ENCODE data around the gene RAD21L1.
"Not testable (repeated sequence)": the region's sequence is repeated elsewhere in the genome, so short reads cannot be mapped to it uniquely, and the experiment has no call there.

RAD21L1 gene

GRCh38 chr20:1232286-1233111, 6.7 kb downstream of the RAD21L1 start:
- DNase-seq: no peak

DNA sequence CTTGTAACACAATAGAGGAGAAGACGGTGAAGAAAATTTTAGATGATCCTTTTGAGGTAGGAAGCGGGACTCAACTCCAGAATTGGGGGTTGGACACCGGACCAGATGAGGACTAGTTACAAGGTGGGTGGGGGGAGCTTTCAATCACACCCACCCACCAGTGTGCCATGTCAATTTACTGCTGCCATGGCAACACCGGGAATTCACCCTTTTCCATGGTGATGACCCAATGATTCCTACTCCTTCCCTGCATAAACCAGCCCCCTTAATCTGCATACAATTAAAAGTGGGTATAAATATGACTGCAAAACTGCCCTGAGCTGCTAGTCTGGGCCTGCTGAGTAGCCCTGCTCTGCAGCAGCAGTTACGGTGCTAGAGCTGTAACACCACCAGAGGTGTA, 14.7 kb downstream of the RAD21L1 start:
- DNase-seq: no peak

GRCh38 chr20:1241456-1241855, 15.6 kb downstream of the RAD21L1 start:
- no peak for DNase-seq

DNA sequence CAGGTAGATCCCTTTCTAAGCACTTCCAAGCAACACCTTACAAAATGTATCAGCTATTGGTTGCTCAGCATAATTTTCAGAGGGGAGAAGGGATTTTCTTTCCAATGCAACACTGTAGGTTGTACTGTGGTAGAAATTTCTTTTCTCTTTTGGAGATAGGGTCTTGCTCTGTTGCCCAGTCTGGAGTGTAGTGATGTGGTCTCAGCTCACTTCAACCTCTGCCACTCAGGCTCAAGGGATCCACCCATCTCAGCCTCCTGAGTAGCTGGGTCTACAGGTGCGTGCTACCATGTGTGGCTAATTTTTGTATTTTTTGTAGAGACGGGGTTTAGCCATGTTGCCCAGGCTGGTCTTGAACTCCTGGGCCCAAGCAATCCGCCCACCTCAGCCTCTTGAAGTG, 16.3 kb downstream of the RAD21L1 start:
- no peak for DNase-seq

DNA sequence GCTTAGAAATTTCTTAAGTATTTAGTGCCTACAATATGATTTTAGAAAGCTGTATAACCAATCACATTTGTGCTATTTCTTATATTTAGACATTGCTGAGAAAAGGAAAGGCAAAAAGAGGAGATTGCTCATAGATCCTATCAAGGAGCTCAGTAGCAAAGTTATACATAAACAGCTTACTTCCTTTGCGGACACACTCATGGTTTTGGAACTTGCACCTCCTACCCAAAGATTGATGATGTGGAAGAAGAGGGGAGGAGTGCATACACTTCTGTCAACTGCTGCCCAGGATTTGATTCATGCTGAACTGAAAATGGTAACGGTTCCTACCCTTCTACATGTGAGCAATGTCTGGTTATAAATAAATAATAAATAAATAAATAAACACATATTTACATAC, 16.7 kb downstream of the RAD21L1 start:
- DNase-seq: no peak

DNA sequence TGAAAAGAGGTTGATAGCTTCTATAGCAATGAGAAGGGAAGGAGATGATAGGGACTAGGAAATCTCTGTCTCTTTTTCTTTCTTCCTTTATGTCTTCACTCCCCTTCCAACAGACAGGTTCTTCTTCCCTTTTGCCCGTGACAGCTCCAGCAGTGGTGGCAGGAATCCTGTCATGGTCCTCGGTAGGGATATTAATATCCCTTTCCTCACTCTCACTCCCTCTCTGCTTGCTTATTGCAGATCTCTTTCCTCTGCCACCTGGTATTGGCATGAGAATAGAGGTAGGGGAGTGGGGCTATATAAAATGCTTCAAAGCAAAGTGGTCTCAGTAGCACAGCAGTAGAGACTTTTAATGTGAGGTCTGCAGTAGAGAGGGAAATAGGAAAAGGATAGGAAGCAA, 19.7 kb downstream of the RAD21L1 start:
- DNase-seq: no peak

DNA sequence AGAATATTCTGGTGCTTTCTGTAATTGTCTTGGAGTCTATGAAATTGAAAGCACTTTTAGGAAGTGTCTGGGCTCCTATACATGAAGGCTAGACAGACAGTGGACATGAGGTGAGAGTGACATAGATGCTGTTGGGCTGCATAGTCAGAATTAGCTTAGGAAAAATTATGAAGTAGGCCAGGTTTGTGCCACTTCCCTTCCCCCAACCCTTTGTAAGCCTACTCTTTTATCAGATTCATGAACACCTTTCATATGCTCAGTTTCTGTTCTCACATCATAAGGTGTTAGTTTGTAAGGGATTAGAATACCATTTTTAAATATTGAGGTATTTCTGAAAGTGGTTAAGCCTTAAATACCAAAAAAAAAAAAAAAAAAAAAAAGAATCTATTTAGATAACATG, 21.8 kb downstream of the RAD21L1 start:
- no peak for DNase-seq

- DNase-seq: not testable (repeated sequence)
Measured at GRCh38 chr20:1250282-1250681, 24.4 kb downstream of the RAD21L1 start.

- DNase-seq: no peak
Measured at GRCh38 chr20:1252416-1252815, 26.6 kb downstream of the RAD21L1 start.

- DNase-seq: peak; percentile 22
Measured at GRCh38 chr20:1254254-1254653, 28.4 kb downstream of the RAD21L1 start.

DNA sequence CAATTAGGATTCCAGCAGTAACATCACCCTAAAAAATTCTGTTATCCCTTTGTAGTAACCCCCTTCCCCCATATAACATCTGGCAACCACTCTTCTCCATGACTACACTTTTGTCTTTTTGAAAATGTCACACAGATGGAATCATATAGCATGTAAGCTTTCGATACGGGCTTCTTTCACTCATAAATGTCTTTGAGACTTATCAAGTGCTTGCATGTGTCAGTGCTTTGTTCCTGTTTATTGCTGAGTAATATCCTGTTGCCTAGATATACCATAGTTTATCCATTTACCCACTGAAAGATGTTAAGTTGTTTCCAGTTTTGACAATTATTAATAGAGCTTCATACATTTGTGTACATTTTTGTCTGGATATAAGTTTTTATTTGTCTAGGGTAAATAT, 29.8 kb downstream of the RAD21L1 start:
- peak; percentile 57 for DNase-seq

DNA sequence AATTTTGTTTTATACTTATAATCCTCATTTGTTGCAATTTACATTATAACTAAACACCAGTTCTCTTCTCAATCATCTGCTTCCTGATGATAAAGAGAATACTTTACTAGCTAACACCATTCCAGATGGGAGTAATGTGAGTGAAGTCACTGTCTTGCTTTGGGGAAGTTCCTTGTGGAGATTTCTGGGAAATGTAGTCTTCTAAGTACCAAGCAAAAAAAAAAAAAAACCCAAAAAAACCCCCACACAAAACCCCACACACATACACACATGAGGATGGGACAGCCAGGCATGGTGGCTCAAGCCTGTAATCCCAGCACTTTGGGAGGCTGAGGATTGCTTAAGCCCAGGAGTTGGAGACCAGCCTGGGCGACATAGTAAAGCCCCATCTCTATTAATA, 38.0 kb downstream of the RAD21L1 start:
- peak; percentile 10 for DNase-seq

DNA sequence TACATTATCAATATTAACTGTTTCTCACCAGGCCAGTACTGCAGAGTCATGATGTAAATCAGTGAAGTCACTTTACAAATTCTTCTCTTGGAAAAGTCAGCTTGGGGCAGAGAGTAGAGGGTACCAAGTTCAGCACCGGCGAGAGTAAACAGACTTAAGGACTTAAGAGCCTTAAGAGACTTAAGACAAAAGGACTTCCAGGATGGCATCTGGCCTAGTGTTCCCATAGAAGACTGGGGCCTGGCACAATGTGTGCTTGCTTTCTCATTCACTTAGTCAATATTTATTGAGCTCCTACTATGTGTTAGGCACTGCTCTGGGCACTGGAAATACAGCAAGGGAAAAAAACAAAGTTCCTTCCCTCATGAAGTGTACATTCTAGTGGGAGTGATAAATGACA, 38.9 kb downstream of the RAD21L1 start:
- peak; percentile 9 for DNase-seq

DNA sequence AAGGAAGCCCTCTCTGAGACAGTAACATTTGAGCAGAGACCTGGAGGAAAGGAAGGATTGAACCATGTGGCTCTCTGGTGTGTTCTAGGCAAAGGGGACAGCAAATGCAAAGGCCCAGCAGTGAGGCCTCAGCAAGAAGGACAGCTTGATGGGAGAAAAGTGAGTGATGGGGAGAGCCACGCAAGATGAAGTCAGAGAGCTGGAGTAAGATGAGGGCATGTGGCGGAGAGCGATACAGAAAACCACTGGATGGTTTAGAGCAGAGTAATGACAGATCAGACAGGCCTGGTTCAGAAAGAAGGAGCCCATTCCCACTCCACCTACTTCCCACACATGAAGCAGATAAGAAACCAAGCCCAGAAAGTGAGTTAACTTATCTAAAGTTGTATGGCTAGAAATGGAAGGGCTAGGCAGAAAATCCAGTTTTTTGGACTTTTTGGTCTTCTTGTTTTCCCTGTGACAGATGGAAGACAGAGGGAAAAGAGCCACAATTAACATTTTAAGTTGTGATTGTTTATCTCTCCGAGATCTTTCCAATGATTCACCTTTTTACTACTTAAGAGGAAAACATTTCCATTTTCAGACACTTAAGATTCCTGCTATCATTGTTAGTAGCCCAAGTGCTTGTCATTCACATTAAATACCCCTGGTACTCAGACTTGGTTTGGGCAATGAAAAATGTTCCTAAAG, 39.5 kb downstream of the RAD21L1 start:
- DNase-seq: peak; percentile 9

DNA sequence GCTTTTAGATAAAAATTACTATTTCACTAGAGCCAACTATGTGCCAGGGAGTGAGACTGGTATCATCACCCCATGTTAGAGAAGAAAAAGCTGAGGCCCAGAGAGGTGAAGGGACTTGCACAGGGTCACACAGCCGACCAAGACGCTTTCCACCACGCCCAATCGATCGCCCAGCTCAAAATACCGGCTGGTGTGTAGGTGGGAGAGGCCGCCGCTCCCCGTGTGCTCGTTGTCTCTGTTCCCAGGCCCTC, 40.0 kb downstream of the RAD21L1 start:
- no peak for DNase-seq

DNA sequence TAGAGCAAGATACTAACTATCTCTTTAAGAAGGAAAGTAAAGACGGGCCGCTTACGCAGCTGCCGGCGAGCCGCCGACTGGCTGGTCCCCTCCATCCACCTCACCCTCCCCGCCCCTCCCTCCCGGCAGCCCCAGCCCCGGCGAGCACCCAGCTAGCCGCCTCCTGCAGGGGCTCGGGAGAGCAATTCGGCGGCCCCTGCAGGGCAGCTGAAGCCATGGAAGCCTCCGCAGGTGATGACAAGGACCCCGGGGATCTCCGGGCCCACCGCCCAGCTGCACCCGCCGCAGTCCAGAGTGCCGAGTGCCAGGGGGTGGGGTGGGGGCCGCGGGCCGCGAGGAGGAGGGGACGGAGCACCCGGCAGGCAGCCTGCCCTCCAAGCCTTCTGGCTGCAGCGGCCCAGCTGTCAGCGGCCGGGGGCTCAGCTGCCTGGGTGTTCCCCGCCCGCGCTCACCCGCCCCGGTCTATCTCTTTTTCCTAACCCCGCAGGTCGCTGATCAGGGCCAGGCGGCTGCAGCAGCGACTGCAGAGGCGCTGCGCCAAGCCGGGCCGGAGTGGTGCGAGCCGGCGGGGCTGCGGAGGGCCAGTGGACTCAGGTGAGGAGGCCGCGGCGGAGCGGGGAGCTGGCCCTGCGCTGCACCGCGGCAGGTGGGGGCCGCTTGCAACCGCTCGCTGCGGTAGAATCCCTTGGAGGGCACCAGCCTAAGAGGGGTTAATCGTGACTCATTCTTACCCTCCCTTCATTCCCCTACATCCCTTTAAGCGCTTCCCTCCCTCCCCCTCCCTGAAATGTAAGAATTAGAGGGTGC, 40.5 kb downstream of the RAD21L1 start, which contains the start of gene SNPH:
SNPH (plus strand) TSS at position 128 of the 807 bp plus-strand sequence. CDS start 29,946 bp downstream, outside the sequence.
- peak; percentile 77 for DNase-seq

GRCh38 chr20:1267161-1267560, 41.3 kb downstream of the RAD21L1 start:
- DNase-seq: no peak

DNA sequence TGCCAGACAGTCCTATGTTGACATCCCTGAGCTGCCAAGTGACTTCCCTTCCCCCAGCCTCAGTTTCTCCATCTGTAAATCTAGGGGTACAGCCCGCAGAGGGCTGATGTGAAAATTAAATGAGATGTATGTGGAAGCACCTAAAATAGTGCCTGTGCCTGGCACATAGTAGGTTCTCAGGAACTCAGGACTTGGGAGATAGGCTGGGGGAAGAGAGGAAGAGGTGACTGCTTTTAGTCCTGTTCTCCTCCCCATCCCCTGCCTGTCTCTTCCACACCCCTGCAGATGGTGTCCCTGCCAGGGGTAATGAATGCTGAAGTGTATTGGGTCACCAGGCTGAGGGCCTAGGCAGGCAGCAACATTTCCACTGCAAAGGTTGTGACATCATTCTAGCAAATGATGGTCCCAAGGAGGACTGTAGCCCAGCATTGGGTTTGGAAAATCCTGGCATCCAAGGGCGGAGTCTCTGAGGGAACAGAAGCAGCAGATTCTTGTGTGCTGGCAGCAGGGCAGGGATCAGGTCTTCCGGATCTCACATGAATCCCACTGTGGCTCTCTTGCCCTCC, 42.0 kb downstream of the RAD21L1 start:
- no peak for DNase-seq

DNA sequence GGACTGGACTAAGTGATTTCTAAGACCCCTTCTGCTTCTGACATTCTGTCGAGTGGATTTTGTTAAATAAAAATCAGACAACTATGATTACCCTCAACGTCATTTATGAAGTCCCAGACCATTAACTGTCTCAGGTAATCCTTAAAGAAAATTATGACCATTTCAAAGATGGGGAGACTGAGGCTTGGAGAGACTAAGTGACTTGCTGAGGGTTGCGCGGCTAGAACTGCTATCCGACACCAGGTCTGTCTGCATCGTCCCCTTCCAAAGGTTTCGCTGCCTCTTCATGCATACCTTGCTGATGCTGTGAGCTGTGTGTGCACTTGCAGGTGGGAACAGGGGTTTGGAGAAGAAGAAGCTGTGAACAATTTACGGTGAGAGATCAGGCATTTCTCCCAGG, 43.4 kb downstream of the RAD21L1 start:
- DNase-seq: no peak

DNA sequence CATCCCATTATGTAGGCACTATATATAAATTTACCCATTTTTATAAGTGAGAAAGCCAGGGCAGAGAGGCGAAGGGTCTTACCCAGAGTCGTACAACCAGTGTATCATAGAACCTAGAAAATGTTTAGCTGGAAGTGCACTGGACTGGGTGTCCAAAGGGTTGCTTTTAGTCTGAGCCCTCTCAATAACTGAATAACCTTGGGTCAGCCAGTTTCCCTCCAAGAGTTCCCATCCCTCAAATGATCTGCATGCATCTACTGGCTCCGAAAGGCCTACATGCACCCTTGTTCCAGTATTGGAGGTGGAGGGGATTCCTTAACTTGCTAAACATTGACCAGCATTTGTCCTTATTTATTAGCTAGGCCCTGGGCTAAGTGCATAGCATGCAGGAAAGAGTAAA, 44.0 kb downstream of the RAD21L1 start:
- no peak for DNase-seq

DNA sequence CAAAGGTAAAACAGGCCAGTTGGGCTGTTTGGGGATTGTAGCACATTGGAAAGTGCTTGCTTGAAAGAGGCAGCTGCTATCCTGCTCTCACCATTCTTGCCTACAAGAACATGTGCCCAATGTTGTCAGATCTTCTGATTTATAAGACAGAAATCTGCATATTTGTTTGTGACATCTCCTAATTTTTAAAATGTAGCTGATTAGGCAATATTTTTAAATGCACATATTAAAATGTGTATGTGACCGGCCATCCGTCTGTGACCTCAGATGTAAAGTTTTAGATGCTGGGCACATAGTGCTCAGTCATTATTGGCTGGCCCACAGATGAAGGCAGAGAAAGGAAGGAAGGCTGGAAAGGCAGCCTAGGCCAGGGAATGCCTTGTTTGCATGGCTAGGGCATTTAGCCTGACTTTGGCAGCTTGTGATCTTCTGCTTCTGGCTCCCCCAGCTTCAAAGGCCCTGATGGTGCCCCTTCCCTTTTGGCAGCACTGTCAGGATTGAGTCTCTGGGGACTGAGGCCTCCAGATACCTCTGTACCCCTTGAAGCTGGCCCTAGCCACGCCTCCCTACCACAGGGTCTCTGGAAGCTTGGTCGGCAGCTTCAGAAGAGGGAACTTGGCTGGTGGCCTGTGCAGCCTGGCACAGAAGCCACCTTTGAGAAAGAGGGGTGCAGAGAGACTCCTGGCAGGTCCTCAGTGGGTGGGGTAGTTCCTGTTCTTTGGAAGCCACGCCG, 46.7 kb downstream of the RAD21L1 start:
- DNase-seq: peak; percentile 31

- DNase-seq: no peak
Measured at GRCh38 chr20:1273366-1273765, 47.5 kb downstream of the RAD21L1 start.

Measured in hematopoietic multipotent progenitor cell treated with erythropoietin and hydrocortisone succinate and interleukin-3 and kit ligand, for 6 days (in vitro differentiated cells).